ENCODE data around the gene HNRNPA3.

HNRNPA3 gene

DNA sequence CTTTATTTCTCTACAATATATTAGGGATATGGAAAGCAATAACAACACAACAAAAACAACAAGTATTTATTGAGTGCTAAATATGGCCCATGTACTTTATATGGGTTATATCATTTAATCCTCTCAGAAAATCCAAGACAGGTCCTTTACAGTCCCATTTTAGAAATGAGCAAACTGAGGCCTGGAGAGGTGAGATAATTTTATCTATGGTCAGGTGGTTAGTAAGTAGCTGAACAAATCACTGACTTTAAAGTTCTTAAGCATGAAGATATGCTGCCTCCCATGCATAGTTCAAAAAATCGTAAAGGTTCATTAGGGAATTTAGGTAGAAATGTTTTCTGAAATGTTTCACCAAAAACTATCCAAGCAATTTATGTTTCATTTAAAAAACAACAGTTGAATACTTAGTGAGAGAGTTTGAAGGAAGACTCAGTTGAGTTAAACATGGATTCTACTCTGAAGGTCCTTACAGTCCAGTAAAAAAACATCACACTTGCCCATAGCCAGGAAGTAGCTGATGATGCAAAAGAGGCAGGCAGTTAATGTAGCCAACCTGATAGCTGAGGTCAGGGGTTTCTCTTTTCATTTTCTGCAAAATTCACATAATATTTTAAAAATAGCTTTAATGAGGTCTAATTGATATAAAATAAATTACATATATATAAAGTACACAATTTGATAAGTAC lies 59.5 kb downstream of the HNRNPA3 start:
- DNase-seq (ENCODE audit: low read depth in 3 of 3): no peak

DNA sequence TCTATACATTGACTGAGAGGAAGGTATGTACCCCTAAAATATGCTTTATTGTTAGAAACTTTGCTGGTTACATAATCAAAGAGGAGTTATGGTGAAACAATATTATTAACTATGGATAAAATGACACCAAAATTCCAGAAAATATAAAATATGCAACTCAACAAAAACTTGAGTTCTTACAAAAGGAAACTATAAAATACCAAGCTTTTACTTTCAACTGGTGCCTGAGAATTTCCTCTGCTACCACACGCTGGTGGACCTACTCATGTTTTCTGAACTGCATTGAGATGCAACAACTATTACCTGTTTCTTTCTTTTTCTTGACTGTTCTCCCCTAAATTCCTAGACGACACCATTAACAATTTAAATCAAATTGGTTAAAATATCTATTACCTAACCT lies 60.2 kb downstream of the HNRNPA3 start:
- no peak for DNase-seq (ENCODE audit: low read depth in 3 of 3)

DNA sequence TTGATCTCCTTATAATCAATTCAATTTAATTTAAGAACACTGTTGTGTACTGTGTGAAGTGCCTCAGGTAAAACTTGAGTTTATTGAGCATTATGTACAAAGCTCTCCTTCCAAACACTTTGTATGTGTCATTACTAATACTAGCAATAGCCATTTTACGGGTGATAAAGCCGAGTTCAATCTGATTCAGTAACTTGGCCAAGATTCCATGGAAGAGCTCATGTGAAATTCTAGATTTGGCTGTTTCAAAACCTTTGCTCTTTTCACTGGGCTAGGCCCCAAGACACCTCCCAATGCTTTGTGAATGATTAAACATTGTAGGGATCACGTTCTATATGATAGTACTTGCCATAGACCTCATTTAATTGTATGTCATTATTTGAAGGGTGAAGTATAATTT lies 60.8 kb downstream of the HNRNPA3 start:
- no peak for DNase-seq (ENCODE audit: low read depth in 3 of 3)

Data from stimulated activated CD4-positive, alpha-beta T cell treated with anti-CD3 and anti-CD28 coated beads, TNF-alpha, amount 100 ng/mL, for 4 hours (primary cell).